SK-N-SH (cell line): Measurements from ENCODE around the gene POLE3. TPM values are rescaled to one million over a fixed set of nuclear protein-coding genes. Genes with fewer than 3 reads are reported as not detected.
A peak's percentile ranks its signal among the peaks of the same experiment; 100 is the strongest.

Experiments used
- CTCF ChIA-PET: fragments of 300-600, 350-600 bp; formaldehyde crosslinking; extraction: SDS; loops from one replicate; lab custom pipeline; 2021; lab: Yijun Ruan, JAX
- POLR2A ChIA-PET: fragments of 350-600 bp; sonication (Branson Sonifier 250); formaldehyde crosslinking; extraction: SDS; loops from one replicate; lab custom pipeline; 2020; ENCODE audit warnings: antibody characterized with exemption, inconsistent platforms; lab: Yijun Ruan, JAX
- DNase-seq: peaks from one replicate; pipeline ENCODE4 v3.0.0; 2012
- H2AFZ ChIP-seq: fragments of 200-600 bp; sonication (generic); 2 replicates; pipeline ENCODE4 v1.8.1; 2016; ENCODE audit warnings: antibody characterized with exemption, mild to moderate bottlenecking, low read depth
- H3F3A ChIP-seq: fragments of 200-600 bp; sonication (generic); replicated peaks from 2 replicates; pipeline ENCODE3; 2016; ENCODE audit warnings: antibody characterized with exemption, mild to moderate bottlenecking; ENCODE audit not compliant: insufficient read depth
- H3K27ac ChIP-seq, 2 experiments: fragments of 200-500 bp in 1 of 2; fragments of 200-600 bp in 1 of 2; sonication (Bioruptor generic) in 1 of 2; sonication (generic), shearing (Covaris generic) in 1 of 2; 2 replicates each; pipeline versions ENCODE4 v1.5.1 to v1.6.1; 2014 to 2016; ENCODE audit warnings: low read depth in 2 of 2, inconsistent platforms in 1 of 2, low read length in 1 of 2, mild to moderate bottlenecking in 1 of 2, mixed read lengths in 1 of 2
- H3K27me3 ChIP-seq: fragments of 200-600 bp; sonication (generic), shearing (Covaris generic); 2 replicates; pipeline ENCODE4 v1.6.1; 2016; ENCODE audit warnings: mixed run types; ENCODE audit not compliant: insufficient read depth
- H3K36me3 ChIP-seq, 2 experiments: fragments of 200-500 bp in 1 of 2; fragments of 200-600 bp in 1 of 2; sonication (Bioruptor generic) in 1 of 2; sonication (generic) in 1 of 2; replicated peaks in 1 of 2; 2 replicates each; pipeline versions ENCODE3 to v1.5.1; 2014 to 2016; ENCODE audit warnings: low read length in 1 of 2, mild to moderate bottlenecking in 1 of 2; ENCODE audit not compliant: insufficient read depth in 2 of 2, control insufficient read depth in 1 of 2
- H3K4me1 ChIP-seq, 2 experiments: fragments of 200-500 bp in 1 of 2; fragments of 200-600 bp in 1 of 2; sonication (Bioruptor generic) in 1 of 2; sonication (generic), shearing (Covaris generic) in 1 of 2; 2 replicates each; pipeline versions ENCODE4 v1.5.1 to v1.6.1; 2014 to 2016; ENCODE audit warnings: low read depth in 1 of 2, low read length in 1 of 2, mixed run types in 1 of 2; ENCODE audit not compliant: insufficient read depth in 2 of 2, control insufficient read depth in 1 of 2
- H3K4me2 ChIP-seq: fragments of 200-600 bp; sonication (generic), shearing (Covaris generic); 2 replicates; pipeline ENCODE4 v1.6.1; 2017; ENCODE audit warnings: mixed run types
- H3K4me3 ChIP-seq, 2 experiments: fragments of 200-500 bp in 1 of 2; fragments of 200-600 bp in 1 of 2; sonication (Bioruptor generic) in 1 of 2; sonication (generic), shearing (Covaris generic) in 1 of 2; 2 replicates each; pipeline versions ENCODE4 v1.5.1 to v1.8.1; 2014 to 2016; ENCODE audit warnings: low read depth in 2 of 2, inconsistent platforms in 1 of 2, low read length in 1 of 2, mild to moderate bottlenecking in 1 of 2, mixed read lengths in 1 of 2, moderate library complexity in 1 of 2
- H3K79me2 ChIP-seq: fragments of 200-600 bp; sonication (generic); 2 replicates; pipeline ENCODE4 v1.8.1; 2017; ENCODE audit warnings: mild to moderate bottlenecking; ENCODE audit not compliant: insufficient read depth
- H3K9ac ChIP-seq: fragments of 200-600 bp; sonication (generic); 2 replicates; pipeline ENCODE4 v1.6.1; 2017; ENCODE audit warnings: mixed run types
- H3K9me2 ChIP-seq: fragments of 200-600 bp; sonication (generic); 2 replicates; pipeline ENCODE4 v1.6.1; 2017; ENCODE audit warnings: mixed run types
- H3K9me3 ChIP-seq: fragments of 200-600 bp; sonication (generic); 2 replicates; pipeline ENCODE4 v1.6.1; 2017; ENCODE audit warnings: mixed run types, mild to moderate bottlenecking, moderate library complexity
- H4K20me1 ChIP-seq: fragments of 200-600 bp; sonication (generic); 2 replicates; pipeline ENCODE4 v1.6.1; 2017; ENCODE audit warnings: mild to moderate bottlenecking, mixed run types; ENCODE audit not compliant: insufficient read depth
- CHD2 ChIP-seq: fragments of 150-350 bp; IDR thresholded peaks from 2 replicates; pipeline ENCODE4 v1.6.1; 2018; ENCODE audit warnings: low read length; ENCODE audit not compliant: partially characterized antibody
- CTCF ChIP-seq: fragments of 200-600 bp; sonication (generic); IDR thresholded peaks from 2 replicates; pipeline ENCODE4 v1.6.1; 2017; ENCODE audit warnings: antibody characterized with exemption, mild to moderate bottlenecking, moderate library complexity
- ELF1 ChIP-seq: IDR thresholded peaks from 2 replicates; pipeline ENCODE4 v1.4.0; 2012
- FOSL2 ChIP-seq: IDR thresholded peaks from 2 replicates; pipeline ENCODE4 v1.4.0; 2012; ENCODE audit warnings: low read depth, mild to moderate bottlenecking, moderate library complexity, borderline replicate concordance
- IRF3 ChIP-seq: fragments of 150-350 bp; IDR thresholded peaks from 2 replicates; pipeline ENCODE4 v1.6.1; 2016; ENCODE audit warnings: mild to moderate bottlenecking, low read depth, low read length
- JUND ChIP-seq: IDR thresholded peaks from 2 replicates; pipeline ENCODE4 v1.4.0; 2012
- MAX ChIP-seq: IDR thresholded peaks from 2 replicates; pipeline ENCODE4 v1.4.0; 2012; ENCODE audit warnings: low read depth
- MEF2A ChIP-seq: IDR thresholded peaks from 2 replicates; pipeline ENCODE4 v1.4.0; 2012; ENCODE audit warnings: low read depth, borderline replicate concordance
- MXI1 ChIP-seq: IDR thresholded peaks from 2 replicates; pipeline ENCODE4 v1.6.1; 2012; ENCODE audit warnings: mild to moderate bottlenecking, low read depth, low read length, improper control_type of control experiment
- NFIC ChIP-seq: IDR thresholded peaks from 2 replicates; pipeline ENCODE4 v1.4.0; 2012; ENCODE audit warnings: borderline replicate concordance
- NRF1 ChIP-seq: IDR thresholded peaks from 2 replicates; pipeline ENCODE4 v1.6.1; 2012; ENCODE audit warnings: low read depth, mild to moderate bottlenecking, low read length
- PBX3 ChIP-seq: IDR thresholded peaks from 2 replicates; pipeline ENCODE4; 2012
- POLR2AphosphoS5 ChIP-seq: IDR thresholded peaks from 2 replicates; pipeline ENCODE4 v1.6.1; 2012; ENCODE audit warnings: low read depth, low read length
- RAD21 ChIP-seq: IDR thresholded peaks from 2 replicates; pipeline ENCODE4 v1.6.1; 2012; ENCODE audit warnings: mild to moderate bottlenecking, low read length
- SIN3A ChIP-seq: IDR thresholded peaks from 2 replicates; pipeline ENCODE4 v1.6.1; 2012; ENCODE audit warnings: low read depth, mild to moderate bottlenecking, low read length, moderate library complexity, borderline replicate concordance
- TAF1 ChIP-seq: IDR thresholded peaks from 2 replicates; pipeline ENCODE4 v1.6.1; 2012; ENCODE audit warnings: low read depth, mild to moderate bottlenecking, low read length, moderate library complexity, borderline replicate concordance
- TCF12 ChIP-seq: IDR thresholded peaks from 2 replicates; pipeline ENCODE4 v1.4.0; 2012
- USF1 ChIP-seq: IDR thresholded peaks from 2 replicates; pipeline ENCODE4 v1.4.0; 2012; ENCODE audit warnings: low read depth, borderline replicate concordance
- ZBTB33 ChIP-seq: IDR thresholded peaks from 2 replicates; pipeline ENCODE4 v1.4.0; 2012; ENCODE audit warnings: low read depth, borderline replicate concordance
- WGBS: methylation state at CpG from one replicate; pipeline ENCODE4 v1.1.6; 2017; ENCODE audit warnings: low lambda C conversion rate; 5-methylcytosine and 5-hydroxymethylcytosine counted together
- polyA plus RNA-seq, 3 experiments: library from polyadenylated mRNA; depleted of rRNA; stranded (reverse); fragments of >200 nt; gene quantifications; 2 replicates each; pipeline ENCODE4 v1.2.3, GENCODE V29; 2012

Gene POLE3
- polyA plus RNA-seq, 1 of the 3 experiments (the other 2 are of a cell fraction): 40.1 TPM

- CTCF ChIA-PET: interaction anchor here (2.2 kb wide), 1 partner anchor 12 kb away, joined by 6 read pairs; the partner anchor contains the start of gene BSPRY
- DNase-seq: no peak
Measured at GRCh38 chr9:113361304-113362018, 49.0 kb downstream of the POLE3 start.

GRCh38 chr9:113360242-113360842 is 50.1 kb downstream of the POLE3 start:
- Histone ChIP-seq H3K9me2 (no peaks in the 10 kb centered on the region), H3K4me1 (peaks cover 0 to 8% of the 10 kb centered on the region in 2 experiments; a peak in 2 of 4 replicates), H3F3A (peaks cover 10% of the 10 kb centered on the region), H4K20me1 (no peaks in the 10 kb centered on the region), H3K9me3 (no peaks in the 10 kb centered on the region), H3K4me3 (no peak overlapping the region), H3K9ac (no peak overlapping the region), H3K27me3 (no peaks in the 10 kb centered on the region; the same call in 1 of the 2 replicates), H3K27ac (no peak overlapping the region), H3K36me3 (no peaks in the 10 kb centered on the region), H3K79me2 (no peaks in the 10 kb centered on the region)
- POLR2A ChIA-PET: interaction anchor here (1.0 kb wide), 1 partner anchor 20 kb away, joined by 3 read pairs; the partner anchor contains the start of gene WDR31
- no peak for DNase-seq
- 84% methylated on average over 14 of the region's 15 CpGs for WGBS
- CTCF ChIA-PET: no interaction called here
- no peak for TF ChIP-seq FOSL2
- TF ChIP-seq CTCF: no peak
- TF ChIP-seq ELF1: no peak
- TF ChIP-seq NFIC: no peak
- TF ChIP-seq IRF3: no peak
- TF ChIP-seq USF1: no peak
- no peak for TF ChIP-seq POLR2AphosphoS5
- TF ChIP-seq NRF1: no peak
- no peak for TF ChIP-seq JUND
- no peak for TF ChIP-seq TAF1
- TF ChIP-seq RAD21: no peak
- no peak for TF ChIP-seq CHD2
- TF ChIP-seq SIN3A: no peak
- no peak for TF ChIP-seq ZBTB33
- TF ChIP-seq PBX3: no peak
- no peak for TF ChIP-seq MXI1
- TF ChIP-seq MAX: no peak
- TF ChIP-seq, all 33 proteins: peak for 0
- no peak overlapping the region for H2AFZ ChIP-seq
- H3K4me2 ChIP-seq: no peak overlapping the region

More at GRCh38 chr9:113361304-113362018, 49.0 kb downstream of the POLE3 start:
- Histone ChIP-seq H3K4me1 (peaks cover 0 to 8% of the 10 kb centered on the region in 2 experiments; a peak in 2 of 4 replicates), H2AFZ (no peak overlapping the region), H3K27me3 (no peaks in the 10 kb centered on the region), H4K20me1 (no peaks in the 10 kb centered on the region), H3F3A (peaks cover 10% of the 10 kb centered on the region), H3K9ac (no peak overlapping the region), H3K4me2 (peak overlapping the region; percentile 60; the same call in 1 of the 2 replicates), H3K4me3 (no peak overlapping the region), H3K9me2 (no peaks in the 10 kb centered on the region), H3K27ac (no peak overlapping the region), H3K79me2 (no peaks in the 10 kb centered on the region), H3K9me3 (no peaks in the 10 kb centered on the region), H3K36me3 (no peaks in the 10 kb centered on the region)
- TF ChIP-seq TCF12: peak; percentile 63
- TF ChIP-seq MEF2A: no peak
- TF ChIP-seq FOSL2: peak; percentile 40; the same call in 1 of the 2 replicates
- 55% methylated on average over 7 of the region's 7 CpGs for WGBS
- POLR2A ChIA-PET: interaction anchor here (1.0 kb wide), 1 partner anchor 21 kb away, joined by 3 read pairs; the partner anchor contains the start of gene WDR31
